Ishikawa (cell line): ENCODE results near the gene PRKCB.

Experiments
- CEBPB ChIP-seq: IDR thresholded peaks from 2 replicates; pipeline ENCODE4 v1.6.1; 2012
- CREB1 ChIP-seq: IDR thresholded peaks from 2 replicates; pipeline ENCODE4 v1.6.1; 2012; ENCODE audit warnings: low read depth
- EGR1 ChIP-seq: IDR thresholded peaks from 2 replicates; pipeline ENCODE4 v1.6.1; 2012
- EP300 ChIP-seq: IDR thresholded peaks from 2 replicates; pipeline ENCODE4 v1.6.1; 2012; ENCODE audit warnings: borderline replicate concordance
- FOXM1 ChIP-seq: IDR thresholded peaks from 2 replicates; pipeline ENCODE4 v1.6.1; 2012; ENCODE audit warnings: low read depth, borderline replicate concordance
- MAX ChIP-seq: IDR thresholded peaks from 2 replicates; pipeline ENCODE4 v1.6.1; 2012
- NFIC ChIP-seq: IDR thresholded peaks from 2 replicates; pipeline ENCODE4 v1.6.1; 2012
- RAD21 ChIP-seq: IDR thresholded peaks from 2 replicates; pipeline ENCODE4 v1.6.1; 2012; ENCODE audit warnings: low read depth
- REST ChIP-seq: IDR thresholded peaks from 2 replicates; pipeline ENCODE4 v1.6.1; 2012; ENCODE audit warnings: low read depth, mild to moderate bottlenecking
- TAF1 ChIP-seq: IDR thresholded peaks from 2 replicates; pipeline ENCODE4 v1.6.1; 2012; ENCODE audit warnings: low read depth, mild to moderate bottlenecking
- TCF12 ChIP-seq: IDR thresholded peaks from 2 replicates; pipeline ENCODE4 v1.6.1; 2012; ENCODE audit warnings: low read depth
- TEAD4 ChIP-seq: IDR thresholded peaks from 2 replicates; pipeline ENCODE4 v1.6.1; 2012
- USF1 ChIP-seq: IDR thresholded peaks from 2 replicates; pipeline ENCODE4 v1.6.1; 2012
- YY1 ChIP-seq: IDR thresholded peaks from 2 replicates; pipeline ENCODE4 v1.6.1; 2012; ENCODE audit warnings: low read depth
- ZBTB7A ChIP-seq: IDR thresholded peaks from 2 replicates; pipeline ENCODE4 v1.6.1; 2012; ENCODE audit warnings: low read depth

Gene PRKCB

GRCh38 chr16:23909792-23910418 lies 74.1 kb downstream of the PRKCB start:
- no peak for TF ChIP-seq YY1
- TF ChIP-seq CEBPB, result no peak
- TF ChIP-seq NFIC, result no peak
- TF ChIP-seq TEAD4, result no peak
- no peak for TF ChIP-seq FOXM1
- no peak for TF ChIP-seq CREB1
- no peak for TF ChIP-seq USF1
- no peak for TF ChIP-seq TCF12
- TF ChIP-seq MAX, result no peak
- TF ChIP-seq EGR1, result no peak
- TF ChIP-seq REST, result no peak
- no peak for TF ChIP-seq ZBTB7A
- TF ChIP-seq EP300, result no peak
- TF ChIP-seq TAF1, result no peak
- TF ChIP-seq RAD21, result no peak

GRCh38 chr16:23914946-23915530 lies 79.3 kb downstream of the PRKCB start:
- TF ChIP-seq TEAD4 (no peak), MAX (no peak), CREB1 (no peak), REST (no peak), YY1 (no peak), EGR1 (no peak), EP300 (no peak), RAD21 (no peak), TCF12 (no peak), ZBTB7A (no peak), FOXM1 (no peak), NFIC (no peak), CEBPB (no peak), TAF1 (no peak), USF1 (no peak)

- TF ChIP-seq TEAD4, result no peak
- TF ChIP-seq USF1, result no peak
- no peak for TF ChIP-seq EP300
- TF ChIP-seq MAX, result no peak
- no peak for TF ChIP-seq YY1
- no peak for TF ChIP-seq CEBPB
- TF ChIP-seq TCF12, result no peak
- TF ChIP-seq CREB1, result no peak
- no peak for TF ChIP-seq RAD21
- TF ChIP-seq EGR1, result no peak
- no peak for TF ChIP-seq NFIC
- no peak for TF ChIP-seq ZBTB7A
- no peak for TF ChIP-seq TAF1
- TF ChIP-seq FOXM1, result no peak
- TF ChIP-seq REST, result no peak
These were observed 81.8 kb downstream of the PRKCB start for GRCh38 chr16:23917621-23918020.
